SU-DHL-6 (cell line): ENCODE results near the gene UBAC1.

Experiments used
- EZH2phosphoT487 ChIP-seq: fragments of 200-600 bp; sonication (generic), shearing (Covaris generic); conservative IDR thresholded peaks from 2 replicates; pipeline ENCODE4 v1.6.1; 2018; ENCODE audit warnings: mild to moderate bottlenecking, antibody characterized with exemption, low read length, moderate library complexity, mixed read lengths
- TF ChIP-seq, protein P1 (sequence below): fragments of 200-600 bp; sonication (generic); IDR thresholded peaks from one replicate; pipeline ENCODE4 v1.5.1; 2017; ENCODE audit warnings: antibody characterized with exemption, mild to moderate bottlenecking, low read length, moderate library complexity; ENCODE audit not compliant: insufficient read depth, poor library complexity, severe bottlenecking

DNA sequence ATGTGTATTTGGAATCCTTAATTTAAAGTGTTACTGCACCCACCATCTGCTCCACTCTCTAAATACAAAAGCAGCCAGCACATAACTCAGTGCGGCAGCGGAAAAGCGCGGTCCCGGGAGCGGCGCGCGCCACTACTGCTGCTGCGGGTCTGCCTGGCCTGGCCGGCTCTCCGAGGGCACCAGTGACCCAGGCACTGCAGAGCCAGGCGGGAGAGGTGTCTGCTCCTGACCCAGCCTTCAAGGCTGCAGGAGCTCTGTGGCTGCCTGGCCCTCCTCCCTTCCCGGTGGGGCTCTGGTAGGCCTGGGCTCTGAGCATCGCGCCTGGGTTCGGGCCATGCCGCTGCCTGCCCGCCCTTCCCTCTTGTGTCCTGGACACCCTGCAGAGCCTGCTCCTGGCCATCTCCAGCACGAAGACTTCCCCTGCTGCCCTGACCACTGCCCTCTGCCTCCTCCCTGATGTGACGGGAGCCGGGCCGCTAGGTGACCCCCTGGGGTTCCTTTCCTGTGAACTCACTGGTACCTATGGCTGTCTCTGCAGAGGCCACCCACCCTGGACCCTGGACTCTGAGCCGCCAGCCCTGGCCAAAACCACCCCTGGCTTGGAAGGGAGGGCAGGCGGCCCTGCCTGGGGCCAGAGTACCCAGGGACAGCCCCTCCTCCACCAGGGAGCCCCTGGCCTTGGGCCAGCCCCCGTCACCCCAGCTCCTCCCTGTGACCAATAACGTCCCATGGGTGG lies 32.8 kb upstream of the UBAC1 start:
- TF ChIP-seq, protein P1, sequence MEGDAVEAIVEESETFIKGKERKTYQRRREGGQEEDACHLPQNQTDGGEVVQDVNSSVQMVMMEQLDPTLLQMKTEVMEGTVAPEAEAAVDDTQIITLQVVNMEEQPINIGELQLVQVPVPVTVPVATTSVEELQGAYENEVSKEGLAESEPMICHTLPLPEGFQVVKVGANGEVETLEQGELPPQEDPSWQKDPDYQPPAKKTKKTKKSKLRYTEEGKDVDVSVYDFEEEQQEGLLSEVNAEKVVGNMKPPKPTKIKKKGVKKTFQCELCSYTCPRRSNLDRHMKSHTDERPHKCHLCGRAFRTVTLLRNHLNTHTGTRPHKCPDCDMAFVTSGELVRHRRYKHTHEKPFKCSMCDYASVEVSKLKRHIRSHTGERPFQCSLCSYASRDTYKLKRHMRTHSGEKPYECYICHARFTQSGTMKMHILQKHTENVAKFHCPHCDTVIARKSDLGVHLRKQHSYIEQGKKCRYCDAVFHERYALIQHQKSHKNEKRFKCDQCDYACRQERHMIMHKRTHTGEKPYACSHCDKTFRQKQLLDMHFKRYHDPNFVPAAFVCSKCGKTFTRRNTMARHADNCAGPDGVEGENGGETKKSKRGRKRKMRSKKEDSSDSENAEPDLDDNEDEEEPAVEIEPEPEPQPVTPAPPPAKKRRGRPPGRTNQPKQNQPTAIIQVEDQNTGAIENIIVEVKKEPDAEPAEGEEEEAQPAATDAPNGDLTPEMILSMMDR, result no peak
- no peak for TF ChIP-seq EZH2phosphoT487
